GM21423 (cell line): ENCODE results near the gene TUBB.

Experiments used
- ATAC-seq: cut with Tn5 transposase; IDR thresholded peaks from one replicate; pipeline ENCODE4 v1.9.1; 2021; ENCODE audit warnings: mild to moderate bottlenecking, moderate library complexity; ENCODE audit not compliant: unreplicated experiment

Gene TUBB

GRCh38 chr6:30732237-30732943, 12.2 kb downstream of the TUBB start:
- no peak for ATAC-seq

- no peak for ATAC-seq
These were observed 15.6 kb downstream of the TUBB start for GRCh38 chr6:30735668-30736314.

GRCh38 chr6:30738532-30738931, 18.4 kb downstream of the TUBB start:
- ATAC-seq, result no peak

- no peak for ATAC-seq
These were observed 20.4 kb downstream of the TUBB start for GRCh38 chr6:30740540-30740870.

GRCh38 chr6:30741063-30741779, 21.1 kb downstream of the TUBB start:
- no peak for ATAC-seq

- ATAC-seq, result peak; percentile 1
These were observed 21.7 kb downstream of the TUBB start for GRCh38 chr6:30741789-30742315.

GRCh38 chr6:30742316-30743098, 22.4 kb downstream of the TUBB start, which contains the start of gene FLOT1:
TSS of gene FLOT1 (minus strand) at chr6:30742687. CDS start at chr6:30742189, 498 bp downstream.
- peak; percentile 53 for ATAC-seq

GRCh38 chr6:30743099-30744053, 23.2 kb downstream of the TUBB start:
- no peak for ATAC-seq

- ATAC-seq, result no peak
These were observed 24.1 kb downstream of the TUBB start, which contains the start of gene IER3 for GRCh38 chr6:30744054-30744805. TSS of gene IER3 (minus strand) at chr6:30744547. CDS start at chr6:30744518, 29 bp downstream.

- ATAC-seq, result no peak
These were observed 27.1 kb downstream of the TUBB start for GRCh38 chr6:30747300-30747687.

- ATAC-seq, result no peak
These were observed 28.0 kb downstream of the TUBB start for GRCh38 chr6:30747902-30748769.

GRCh38 chr6:30748851-30749540, 28.8 kb downstream of the TUBB start:
- ATAC-seq, result no peak

- ATAC-seq, result no peak
These were observed 29.6 kb downstream of the TUBB start for GRCh38 chr6:30749554-30750378.

- no peak for ATAC-seq
These were observed 30.2 kb downstream of the TUBB start for GRCh38 chr6:30750379-30750668.

- ATAC-seq, result no peak
These were observed 32.2 kb downstream of the TUBB start for GRCh38 chr6:30752157-30752927.

- ATAC-seq, result no peak
These were observed 34.5 kb downstream of the TUBB start for GRCh38 chr6:30754631-30755030.
